Liver (tissue), 9 donors: ENCODE measurements around the gene OR5H14. TPM values are rescaled to one million over a fixed set of nuclear protein-coding genes. Genes with fewer than 3 reads are reported as not detected.

Source experiments
- DNase-seq: peaks from one replicate; pipeline ENCODE4 v3.0.0-alpha.2; 2017; ENCODE audit warnings: low spot score
- H3K27ac ChIP-seq, 2 donors: one replicate each; pipeline ENCODE4 v1.7.0; 2013; ENCODE audit warnings: inconsistent platforms in 2 of 2, low read length in 2 of 2, control low read depth in 1 of 2, low read depth in 1 of 2, mild to moderate bottlenecking in 1 of 2
- H3K27me3 ChIP-seq, 4 donors: one replicate each; pipeline versions ENCODE4 v1.6.1 to v1.7.0; 2013; ENCODE audit warnings: low read length in 3 of 4, inconsistent platforms in 1 of 4, mild to moderate bottlenecking in 1 of 4, moderate library complexity in 1 of 4; ENCODE audit not compliant: control insufficient read depth in 4 of 4, insufficient read depth in 4 of 4
- H3K36me3 ChIP-seq, 4 donors: one replicate each; pipeline versions ENCODE4 v1.6.1 to v1.7.0; 2013; ENCODE audit warnings: low read length in 3 of 4, mild to moderate bottlenecking in 3 of 4, low read depth in 1 of 4, moderate library complexity in 1 of 4; ENCODE audit not compliant: control insufficient read depth in 4 of 4, insufficient read depth in 3 of 4
- H3K4me1 ChIP-seq, 4 donors: one replicate each; pipeline versions ENCODE4 v1.6.1 to v1.7.0; 2013; ENCODE audit warnings: low read length in 3 of 4, mild to moderate bottlenecking in 3 of 4, moderate library complexity in 1 of 4; ENCODE audit not compliant: control insufficient read depth in 4 of 4, insufficient read depth in 4 of 4
- H3K4me3 ChIP-seq, 3 donors: one replicate each; pipeline versions ENCODE4 v1.6.1 to v1.7.0; 2013; ENCODE audit warnings: low read length in 3 of 3, control low read depth in 1 of 3, low read depth in 1 of 3, mild to moderate bottlenecking in 1 of 3
- H3K9ac ChIP-seq, 2 donors: one replicate each; pipeline ENCODE4 v1.7.0; 2013; ENCODE audit warnings: low read length in 2 of 2, mild to moderate bottlenecking in 2 of 2, moderate library complexity in 2 of 2, control low read depth in 1 of 2, low read depth in 1 of 2
- H3K9me3 ChIP-seq, 4 donors: one replicate each; pipeline versions ENCODE4 v1.6.1 to v1.7.0; 2013; ENCODE audit warnings: low read length in 3 of 4; ENCODE audit not compliant: control insufficient read depth in 4 of 4
- ATF3 ChIP-seq: IDR thresholded peaks from 2 replicates; pipeline ENCODE4 v1.6.1; 2016; ENCODE audit warnings: antibody characterized with exemption
- CTCF ChIP-seq: fragments of 150-350 bp; IDR thresholded peaks from 2 replicates; pipeline ENCODE4 v1.5.1; 2017; ENCODE audit warnings: improper control_type of control experiment, low read depth, low read length; ENCODE audit not compliant: missing input control
- EGR1 ChIP-seq, 2 donors: IDR thresholded peaks; 2 replicates each; pipeline ENCODE4 v1.6.1; 2016 to 2018; ENCODE audit warnings: antibody characterized with exemption in 2 of 2, low read depth in 2 of 2
- FOXA1 ChIP-seq: IDR thresholded peaks from 2 replicates; pipeline ENCODE4 v1.6.1; 2016; ENCODE audit warnings: antibody characterized with exemption
- GABPA ChIP-seq, 2 donors: IDR thresholded peaks in 1 of 2; conservative IDR thresholded peaks in 1 of 2; 2 replicates each; pipeline ENCODE4 v1.6.1; 2016; ENCODE audit warnings: antibody characterized with exemption in 2 of 2, mild to moderate bottlenecking in 1 of 2, moderate library complexity in 1 of 2
- HNF4A ChIP-seq, 2 donors: conservative IDR thresholded peaks; 2 replicates each; pipeline ENCODE4 v1.6.1; 2016; ENCODE audit warnings: antibody characterized with exemption in 2 of 2, mild to moderate bottlenecking in 2 of 2
- HNF4G ChIP-seq: IDR thresholded peaks from 2 replicates; pipeline ENCODE4 v1.6.1; 2016; ENCODE audit warnings: antibody characterized with exemption
- JUND ChIP-seq, 2 donors: IDR thresholded peaks; 2 replicates each; pipeline ENCODE4 v1.6.1; 2016; ENCODE audit warnings: antibody characterized with exemption in 2 of 2
- MAX ChIP-seq: IDR thresholded peaks from 2 replicates; pipeline ENCODE4 v1.6.1; 2016; ENCODE audit warnings: antibody characterized with exemption
- NR2F2 ChIP-seq: IDR thresholded peaks from 2 replicates; pipeline ENCODE4 v1.6.1; 2016; ENCODE audit warnings: antibody characterized with exemption
- RAD21 ChIP-seq, 2 donors: IDR thresholded peaks; 2 replicates each; pipeline ENCODE4 v1.6.1; 2016; ENCODE audit warnings: antibody characterized with exemption in 2 of 2, mild to moderate bottlenecking in 2 of 2
- REST ChIP-seq: IDR thresholded peaks from 2 replicates; pipeline ENCODE4 v1.6.1; 2016; ENCODE audit warnings: antibody characterized with exemption, mild to moderate bottlenecking
- RXRA ChIP-seq, 2 donors: IDR thresholded peaks; 2 replicates each; pipeline ENCODE4 v1.6.1; 2017 to 2018; ENCODE audit warnings: antibody characterized with exemption in 2 of 2, mild to moderate bottlenecking in 1 of 2
- TAF1 ChIP-seq: conservative IDR thresholded peaks from 2 replicates; pipeline ENCODE4 v1.6.1; 2016; ENCODE audit warnings: antibody characterized with exemption, mild to moderate bottlenecking
- YY1 ChIP-seq: IDR thresholded peaks from 2 replicates; pipeline ENCODE4 v1.6.1; 2016; ENCODE audit warnings: antibody characterized with exemption, mild to moderate bottlenecking
- ZBTB33 ChIP-seq: IDR thresholded peaks from 2 replicates; pipeline ENCODE4 v1.6.1; 2016; ENCODE audit warnings: antibody characterized with exemption
- WGBS: extraction: QIAGEN DNeasy Blood & Tissue Kit; methylation state at CpG from one replicate; pipeline ENCODE4 v1.1.7; 2013; 5-methylcytosine and 5-hydroxymethylcytosine counted together
- polyA plus RNA-seq, 2 donors: library from polyadenylated mRNA; stranded (reverse) in 1 of 2; unstranded in 1 of 2; fragments of 200-250 nt in 1 of 2; fragments of >200 nt in 1 of 2; fragmentation: Nextera tagmentation in 1 of 2; extraction: Ambion mirVana in 1 of 2; gene quantifications; one replicate each; pipeline versions ENCODE4 v1.2.1 to v1.2.3, GENCODE V29; 2013 to 2015
- total RNA-seq, 2 donors: library from RNA; depleted of rRNA; stranded (reverse); fragments of >200 nt; gene quantifications; one replicate each; pipeline ENCODE4 v1.2.3, GENCODE V29; 2014
- donor health status: healthy.
- donor health status: healthy.
- donor health status: healthy.
- donor health status: healthy.
- donor health status: healthy.

Gene OR5H14
- total and polyA plus RNA-seq, 4 donors, result not detected

GRCh38 chr3:98108162-98108561 is 39.1 kb upstream of the OR5H14 start:
- H3K36me3 ChIP-seq, result no peaks in the 10 kb centered on the region
- no peak overlapping the region for H3K4me3 ChIP-seq
- TF ChIP-seq CTCF, result no peak
- no peak for TF ChIP-seq JUND (IDR thresholded peaks at IDR 0.05)
- TF ChIP-seq YY1, result no peak
- no peak for TF ChIP-seq ATF3
- TF ChIP-seq EGR1 (IDR thresholded peaks at IDR 0.05; ENCODE audit: low read depth in 2 of 2), result no peak
- TF ChIP-seq RAD21 (IDR thresholded peaks at IDR 0.05), result no peak
- TF ChIP-seq MAX, result no peak
- no peak for TF ChIP-seq HNF4A (conservative IDR thresholded peaks at IDR 0.05)
- no peak for TF ChIP-seq TAF1
- no peak for TF ChIP-seq REST
- TF ChIP-seq HNF4G, result no peak
- no peak for TF ChIP-seq NR2F2
- no peak for TF ChIP-seq GABPA (IDR thresholded peaks at IDR 0.05 in 1 of 2, conservative IDR thresholded peaks at IDR 0.05 in 1 of 2)
- no peak for TF ChIP-seq FOXA1
- TF ChIP-seq ZBTB33, result no peak
- no peak for TF ChIP-seq RXRA (IDR thresholded peaks at IDR 0.05)
- no peak overlapping the region for H3K9ac ChIP-seq
- H3K9me3 ChIP-seq, result peaks cover 4 to 23% (median 6%) of the 10 kb centered on the region in 4 donors
- DNase-seq, result no peak
- no peak overlapping the region for H3K27ac ChIP-seq
- 79% methylated on average over 1 of the region's 1 CpG for WGBS
- peaks cover 0 to 3% (median 0%) of the 10 kb centered on the region in 4 donors for H3K27me3 ChIP-seq
- no peaks in the 10 kb centered on the region for H3K4me1 ChIP-seq
